ENCODE data around the gene UQCR10. TPM values are rescaled to one million over a fixed set of nuclear protein-coding genes. Genes with fewer than 3 reads are reported as not detected.

UQCR10 gene
- total and polyA plus RNA-seq, 2 experiments from 2014 or later: 78.0 to 535 TPM

- Mint-ChIP-seq H3K27ac (no peak overlapping the region), H3K4me1 (no peaks in the 10 kb centered on the region)
Observed at GRCh38 chr22:29750029-29750428, 17.1 kb upstream of the UQCR10 start.

More at GRCh38 chr22:29750029-29750428, 17.1 kb upstream of the UQCR10 start:
- H3K27me3 ChIP-seq (ENCODE audit: insufficient read depth): no peaks in the 10 kb centered on the region
- no peaks in the 10 kb centered on the region for H3K36me3 ChIP-seq (ENCODE audit: insufficient read depth)
- H3K4me1 ChIP-seq (ENCODE audit: insufficient read depth): no peaks in the 10 kb centered on the region
- H3K4me2 ChIP-seq: no peak overlapping the region
- Mint-ChIP-seq H3K9me3 (no peaks in the 10 kb centered on the region; the same call in 1 of the 3 replicates), H3K36me3 (ENCODE audit: low read depth) (peaks cover 3% of the 10 kb centered on the region; the same call in 1 of the 3 replicates), H3K27me3 (ENCODE audit: insufficient read depth, low read depth, poor library complexity) (peaks cover 5% of the 10 kb centered on the region), H3K4me3 (no peak overlapping the region)
- H3K4me3 ChIP-seq: no peak overlapping the region
- no peak overlapping the region for H3K27ac ChIP-seq (ENCODE audit: low read depth)
- H3K9me2 ChIP-seq (ENCODE audit: insufficient read depth): no peaks in the 10 kb centered on the region
- H2AFZ ChIP-seq: no peak overlapping the region
- TF ChIP-seq POLR2AphosphoS5 (IDR thresholded peaks at IDR 0.05; ENCODE audit: low read depth) (no peak), CTCF (conservative IDR thresholded peaks at IDR 0.05; ENCODE audit: low read depth in 2 of 2) (no peak), ZNF114 (CRISPR knock-in tag; IDR thresholded peaks at IDR 0.05) (no peak), ETS1 (IDR thresholded peaks at IDR 0.05) (no peak), EZH2phosphoT487 (IDR thresholded peaks at IDR 0.05; ENCODE audit: unreplicated experiment) (no peak), ZNF331 (CRISPR knock-in tag; IDR thresholded peaks at IDR 0.05; ENCODE audit: low read depth) (no peak), ZNF462 (CRISPR knock-in tag; IDR thresholded peaks at IDR 0.05) (no peak), NANOG (IDR thresholded peaks at IDR 0.05; ENCODE audit: borderline replicate concordance) (no peak), JUNB (IDR thresholded peaks at IDR 0.05; ENCODE audit: unreplicated experiment) (no peak), REST (IDR thresholded peaks at IDR 0.05; ENCODE audit: unreplicated experiment) (no peak), EZH2 (IDR thresholded peaks at IDR 0.05; ENCODE audit: low read depth, unreplicated experiment) (no peak), CREB1 (CRISPR knock-in tag; IDR thresholded peaks at IDR 0.05; ENCODE audit: low read depth) (no peak), STAT1 (IDR thresholded peaks at IDR 0.05; ENCODE audit: unreplicated experiment) (no peak)
- no peaks in the 10 kb centered on the region for H4K20me1 ChIP-seq (replicated peaks; ENCODE audit: insufficient read depth)
- no peak for DNase-seq (ENCODE audit: low spot score)
- no peak for ATAC-seq
- no peaks in the 10 kb centered on the region for H3F3A ChIP-seq (replicated peaks; ENCODE audit: low read depth)
- H3K79me2 ChIP-seq (replicated peaks; ENCODE audit: insufficient read depth): no peaks in the 10 kb centered on the region
